Hepatocyte (in vitro differentiated cells): ENCODE data around the gene NLRP12. TPM values are rescaled to one million over a fixed set of nuclear protein-coding genes. Genes with fewer than 3 reads are reported as not detected.
"Not testable (repeated sequence)": the region's sequence is repeated elsewhere in the genome, so short reads cannot be mapped to it uniquely, and the experiment has no call there.

Experiments
- DNase-seq: peaks from one replicate; pipeline ENCODE4 v3.0.0-alpha.2; 2016; ENCODE audit warnings: low spot score
- H2AFZ ChIP-seq: fragments of 200-600 bp; sonication (generic); 2 replicates; pipeline ENCODE4 v1.6.0; 2016; ENCODE audit warnings: antibody characterized with exemption, mild to moderate bottlenecking
- H3K27ac ChIP-seq: fragments of 200-600 bp; sonication (generic); 2 replicates; pipeline ENCODE4 v1.5.1; 2016; ENCODE audit warnings: mild to moderate bottlenecking
- H3K27me3 ChIP-seq: fragments of 200-600 bp; sonication (generic); 2 replicates; pipeline ENCODE4 v1.6.1; 2016
- H3K36me3 ChIP-seq: fragments of 200-600 bp; sonication (generic); replicated peaks from 2 replicates; pipeline ENCODE4 v1.5.1; 2016; ENCODE audit warnings: low read depth; ENCODE audit not compliant: insufficient read depth
- H3K4me1 ChIP-seq: fragments of 200-600 bp; sonication (generic); 2 replicates; pipeline ENCODE4 v1.5.1; 2016; ENCODE audit warnings: mild to moderate bottlenecking, moderate library complexity; ENCODE audit not compliant: insufficient read depth
- H3K4me2 ChIP-seq: fragments of 200-600 bp; sonication (generic); 2 replicates; pipeline ENCODE4 v1.6.0; 2016
- H3K4me3 ChIP-seq: fragments of 200-600 bp; sonication (generic); 2 replicates; pipeline ENCODE4 v1.5.1; 2016; ENCODE audit warnings: mild to moderate bottlenecking
- H3K79me2 ChIP-seq: fragments of 200-600 bp; sonication (generic); 2 replicates; pipeline ENCODE4 v1.6.0; 2017; ENCODE audit warnings: mild to moderate bottlenecking
- H3K9me2 ChIP-seq: fragments of 200-600 bp; sonication (generic); replicated peaks from 2 replicates; pipeline ENCODE4 v1.6.0; 2017; ENCODE audit warnings: mild to moderate bottlenecking; ENCODE audit not compliant: insufficient read depth
- H3K9me3 ChIP-seq: fragments of 200-600 bp; sonication (generic); 2 replicates; pipeline ENCODE4 v1.5.1; 2016; ENCODE audit warnings: low read depth, mild to moderate bottlenecking
- H4K20me1 ChIP-seq: fragments of 200-600 bp; sonication (generic); 2 replicates; pipeline ENCODE4 v1.6.0; 2016; ENCODE audit warnings: mild to moderate bottlenecking; ENCODE audit not compliant: insufficient read depth, poor library complexity, severe bottlenecking
- CTCF ChIP-seq: fragments of 200-600 bp; sonication (generic); IDR thresholded peaks from 2 replicates; pipeline ENCODE4 v1.5.1; 2016; ENCODE audit warnings: antibody characterized with exemption, mild to moderate bottlenecking; ENCODE audit not compliant: poor library complexity
- EZH2 ChIP-seq: fragments of 200-600 bp; sonication (generic); IDR thresholded peaks from 2 replicates; pipeline ENCODE4 v1.6.1; 2016; ENCODE audit warnings: antibody characterized with exemption, mild to moderate bottlenecking, borderline replicate concordance
- EZH2phosphoT487 ChIP-seq: fragments of 200-600 bp; sonication (generic); IDR thresholded peaks from one replicate; pipeline ENCODE4 v1.6.1; 2018; ENCODE audit warnings: antibody characterized with exemption, mild to moderate bottlenecking, low read depth, moderate library complexity; ENCODE audit not compliant: unreplicated experiment, severe bottlenecking
- WGBS: methylation state at CpG from one replicate; pipeline ENCODE4 v1.1.6; 2016; ENCODE audit warnings: low lambda C conversion rate; ENCODE audit errors: missing lambda C conversion rate; 5-methylcytosine and 5-hydroxymethylcytosine counted together
- polyA plus RNA-seq: library from polyadenylated mRNA; unstranded; fragments of >200 nt; fragmentation: Nextera tagmentation; extraction: Ambion mirVana; gene quantifications from 2 replicates; pipeline ENCODE4 v1.2.1, GENCODE V29; 2016
- total RNA-seq: library from RNA; depleted of rRNA; stranded (reverse); fragments of >200 nt; gene quantifications from 2 replicates; pipeline ENCODE4 v1.2.3, GENCODE V29; 2014

NLRP12 gene
- not detected in 2 replicates for total RNA-seq
- polyA plus RNA-seq = not detected in 2 replicates

GRCh38 chr19:53824134-53824611, at the start of gene NLRP12:
TSS of gene NLRP12 (minus strand) at chr19:53824314. CDS start at chr19:53824174, 140 bp downstream.
- no peaks in the 10 kb centered on the region for H3K36me3 ChIP-seq
- H4K20me1 ChIP-seq = no peaks in the 10 kb centered on the region
- H3K27me3 ChIP-seq = no peaks in the 10 kb centered on the region
- H3K4me2 ChIP-seq = no peak within 1 kb of the TSS
- no peaks in the 10 kb centered on the region for H3K4me1 ChIP-seq
- no peak within 1 kb of the TSS for H3K27ac ChIP-seq
- no peak within 1 kb of the TSS for H2AFZ ChIP-seq
- H3K4me3 ChIP-seq = no peak within 1 kb of the TSS
- H3K9me2 ChIP-seq = no peaks in the 10 kb centered on the region
- no peak for TF ChIP-seq EZH2
- TF ChIP-seq EZH2phosphoT487 = no peak
- TF ChIP-seq CTCF = no peak
- no peaks in the 10 kb centered on the region for H3K79me2 ChIP-seq
- H3K9me3 ChIP-seq = no peaks in the 10 kb centered on the region
- WGBS = 88% methylated on average over 14 of the region's 14 CpGs
- no peak for DNase-seq

- Histone ChIP-seq H4K20me1 (peaks cover 22% of the 10 kb centered on the region), H3K4me3 (no peak overlapping the region), H3K79me2 (peaks cover 34% of the 10 kb centered on the region), H3K4me2 (no peak overlapping the region), H3K4me1 (no peaks in the 10 kb centered on the region), H3K27ac (no peak overlapping the region), H2AFZ (no peak overlapping the region), H3K36me3 (no peaks in the 10 kb centered on the region), H3K9me2 (no peaks in the 10 kb centered on the region), H3K27me3 (no peaks in the 10 kb centered on the region), H3K9me3 (no peaks in the 10 kb centered on the region)
- WGBS = 90% methylated on average over 6 of the region's 6 CpGs
- no peak for TF ChIP-seq CTCF
- TF ChIP-seq EZH2phosphoT487 = no peak
- TF ChIP-seq EZH2 = no peak
- no peak for DNase-seq
Observed at GRCh38 chr19:53872762-53873161, 48.6 kb upstream of the NLRP12 start.

- no peak for DNase-seq
- TF ChIP-seq EZH2 (no peak), CTCF (no peak), EZH2phosphoT487 (no peak)
- H4K20me1 ChIP-seq = peaks cover 22% of the 10 kb centered on the region
- H3K27ac ChIP-seq = no peak overlapping the region
- peaks cover 34% of the 10 kb centered on the region for H3K79me2 ChIP-seq
- H3K36me3 ChIP-seq = no peaks in the 10 kb centered on the region
- WGBS = 88% methylated on average over 7 of the region's 7 CpGs
- H3K9me2 ChIP-seq = no peaks in the 10 kb centered on the region
- H3K4me2 ChIP-seq = no peak overlapping the region
- no peak overlapping the region for H2AFZ ChIP-seq
- no peaks in the 10 kb centered on the region for H3K9me3 ChIP-seq
- H3K4me1 ChIP-seq = peaks cover 8% of the 10 kb centered on the region
- H3K27me3 ChIP-seq = no peaks in the 10 kb centered on the region
- H3K4me3 ChIP-seq = no peak overlapping the region
Observed at GRCh38 chr19:53871454-53871853, 47.3 kb upstream of the NLRP12 start.

- Histone ChIP-seq H4K20me1 (peaks cover 17% of the 10 kb centered on the region), H3K4me2 (peak overlapping the region; percentile 84)
- no peak for TF ChIP-seq CTCF
- no peak for TF ChIP-seq EZH2phosphoT487
- TF ChIP-seq EZH2 = no peak
Observed at GRCh38 chr19:53870485-53870844, 46.4 kb upstream of the NLRP12 start.

GRCh38 chr19:53869805-53870484, 45.8 kb upstream of the NLRP12 start:
- not testable (repeated sequence) for DNase-seq, H3K9me2 ChIP-seq, H3K27me3 ChIP-seq, H3K9me3 ChIP-seq, H3K36me3 ChIP-seq
- peaks cover 34% of the 10 kb centered on the region for H3K79me2 ChIP-seq
- peak overlapping the region; percentile 98 for H3K27ac ChIP-seq
- H2AFZ ChIP-seq = peak overlapping the region; percentile 5
- H3K4me1 ChIP-seq = peaks cover 22% of the 10 kb centered on the region
- H4K20me1 ChIP-seq = peaks cover 12% of the 10 kb centered on the region
- H3K4me3 ChIP-seq = peak overlapping the region; percentile 80
- 0% methylated on average over 1 of the region's 24 CpGs for WGBS
- H3K4me2 ChIP-seq = peak overlapping the region; percentile 84

More at GRCh38 chr19:53870485-53870844, 46.4 kb upstream of the NLRP12 start:
- peaks cover 17% of the 10 kb centered on the region for H3K4me1 ChIP-seq
- H3K36me3 ChIP-seq = no peaks in the 10 kb centered on the region
- no peaks in the 10 kb centered on the region for H3K27me3 ChIP-seq
- H3K9me2 ChIP-seq = no peaks in the 10 kb centered on the region
- no peak overlapping the region for H3K4me3 ChIP-seq
- peak; percentile 44 for DNase-seq
- H2AFZ ChIP-seq = no peak overlapping the region
- H3K79me2 ChIP-seq = peaks cover 34% of the 10 kb centered on the region
- 42% methylated on average over 5 of the region's 5 CpGs for WGBS
- H3K27ac ChIP-seq = peak overlapping the region; percentile 98
- no peaks in the 10 kb centered on the region for H3K9me3 ChIP-seq
